ENCODE data around the gene LRRC4C. TPM values are rescaled to one million over a fixed set of nuclear protein-coding genes. Genes with fewer than 3 reads are reported as not detected.

LRRC4C gene
- total and polyA plus RNA-seq, 2 donors (not counting 3 experiments of a cell fraction or from before 2014, with no cell fraction given): not detected

DNA sequence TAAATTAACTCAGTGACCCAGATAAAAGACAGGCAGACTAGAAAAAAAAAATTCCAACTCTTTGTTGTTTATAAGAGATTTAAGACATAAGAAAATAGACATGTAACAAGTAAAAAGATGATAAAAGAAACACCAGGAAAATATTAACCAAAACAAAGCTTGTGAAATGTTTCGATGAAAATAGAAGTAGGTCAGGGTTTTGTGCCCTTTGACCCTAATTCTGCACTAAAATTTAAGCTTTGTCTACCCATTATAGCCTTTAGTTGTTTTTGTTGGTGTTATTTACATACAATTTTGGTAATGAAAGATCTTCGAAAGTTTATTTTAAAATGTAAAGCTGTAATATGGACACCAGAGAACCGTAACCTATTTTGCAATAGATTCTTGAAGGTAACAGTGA, 75.7 kb downstream of the LRRC4C start:
- Histone ChIP-seq H2AFZ (ENCODE audit: low read depth, low read length) (no peak overlapping the region), H3K27me3 (ENCODE audit: control insufficient read depth in 2 of 2, insufficient read depth in 2 of 2, low read length in 2 of 2) (no peaks in the 10 kb centered on the region), H3K4me3 (replicated peaks in 1 of 3; ENCODE audit: insufficient read depth in 1 of 3, low read depth in 1 of 3, low read length in 3 of 3) (no peak overlapping the region), H3K4me2 (ENCODE audit: insufficient read depth, low read length) (no peak overlapping the region), H3K9me3 (replicated peaks; ENCODE audit: control insufficient read depth, insufficient read depth, low read length) (peaks cover 2% of the 10 kb centered on the region), H3K36me3 (ENCODE audit: control insufficient read depth in 2 of 2, extremely low read depth in 1 of 2, insufficient read depth in 2 of 2, low read length in 2 of 2) (no peaks in the 10 kb centered on the region), H3K4me1 (ENCODE audit: control insufficient read depth, extremely low read depth, insufficient read depth, low read length) (no peaks in the 10 kb centered on the region), H3K27ac (ENCODE audit: insufficient read depth, low read depth, low read length) (no peak overlapping the region), H3K9ac (replicated peaks; ENCODE audit: extremely low read depth, insufficient read depth, low read length) (no peak overlapping the region), H3K9me1 (replicated peaks; ENCODE audit: control insufficient read depth, extremely low read depth, insufficient read depth, low read length) (no peaks in the 10 kb centered on the region), H4K20me1 (replicated peaks; ENCODE audit: control insufficient read depth, extremely low read depth, insufficient read depth, low read length) (no peaks in the 10 kb centered on the region), H3K79me2 (ENCODE audit: control insufficient read depth, insufficient read depth, low read length) (no peaks in the 10 kb centered on the region)
- intact Hi-C loops (cut with micrococcal nuclease) (no loop called here), dilution Hi-C loops (cut with MboI; ENCODE audit: extremely low pct_ligation_motif_present, low sequenced_read_pairs) (no loop called here)
- ChIA-PET POLR2A (no interaction called here), CTCF (no interaction called here)
- TF ChIP-seq POLR2A (IDR thresholded peaks at IDR 0.05; ENCODE audit: low read depth, low read length) (no peak), POLR2AphosphoS5 (IDR thresholded peaks at IDR 0.05; ENCODE audit: insufficient read depth, low read depth, low read length) (no peak), JUN (IDR thresholded peaks at IDR 0.05; ENCODE audit: borderline replicate concordance, insufficient read depth, insufficient read length, low read depth) (no peak), GATA2 (IDR thresholded peaks at IDR 0.05; ENCODE audit: insufficient read depth, insufficient read length, low read depth, low read length) (no peak), MYC (IDR thresholded peaks at IDR 0.05; ENCODE audit: low read depth, low read length) (no peak), EZH2 (IDR thresholded peaks at IDR 0.05; ENCODE audit: borderline replicate concordance, low read depth, low read length, severe bottlenecking) (no peak), FOS (IDR thresholded peaks at IDR 0.05; ENCODE audit: borderline replicate concordance, insufficient read depth, low read length) (no peak)
- TF ChIP-seq, protein P1, sequence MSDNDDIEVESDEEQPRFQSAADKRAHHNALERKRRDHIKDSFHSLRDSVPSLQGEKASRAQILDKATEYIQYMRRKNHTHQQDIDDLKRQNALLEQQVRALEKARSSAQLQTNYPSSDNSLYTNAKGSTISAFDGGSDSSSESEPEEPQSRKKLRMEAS (IDR thresholded peaks at IDR 0.05; ENCODE audit: insufficient read depth, insufficient read length): no peak
- TF ChIP-seq, protein P2, sequence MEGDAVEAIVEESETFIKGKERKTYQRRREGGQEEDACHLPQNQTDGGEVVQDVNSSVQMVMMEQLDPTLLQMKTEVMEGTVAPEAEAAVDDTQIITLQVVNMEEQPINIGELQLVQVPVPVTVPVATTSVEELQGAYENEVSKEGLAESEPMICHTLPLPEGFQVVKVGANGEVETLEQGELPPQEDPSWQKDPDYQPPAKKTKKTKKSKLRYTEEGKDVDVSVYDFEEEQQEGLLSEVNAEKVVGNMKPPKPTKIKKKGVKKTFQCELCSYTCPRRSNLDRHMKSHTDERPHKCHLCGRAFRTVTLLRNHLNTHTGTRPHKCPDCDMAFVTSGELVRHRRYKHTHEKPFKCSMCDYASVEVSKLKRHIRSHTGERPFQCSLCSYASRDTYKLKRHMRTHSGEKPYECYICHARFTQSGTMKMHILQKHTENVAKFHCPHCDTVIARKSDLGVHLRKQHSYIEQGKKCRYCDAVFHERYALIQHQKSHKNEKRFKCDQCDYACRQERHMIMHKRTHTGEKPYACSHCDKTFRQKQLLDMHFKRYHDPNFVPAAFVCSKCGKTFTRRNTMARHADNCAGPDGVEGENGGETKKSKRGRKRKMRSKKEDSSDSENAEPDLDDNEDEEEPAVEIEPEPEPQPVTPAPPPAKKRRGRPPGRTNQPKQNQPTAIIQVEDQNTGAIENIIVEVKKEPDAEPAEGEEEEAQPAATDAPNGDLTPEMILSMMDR (IDR thresholded peaks at IDR 0.05; ENCODE audit: extremely low read depth in 1 of 2, insufficient read depth in 1 of 2, low read depth in 1 of 2, low read length in 2 of 2): no peak
- no peak for FAIRE-seq
- DNase-seq (ENCODE audit: low read depth, low spot score): no peak
- BruUV-seq (replicated peaks): no TSS peak

Measured in endothelial cell of umbilical vein (primary cell).